ENCODE measurements around the gene CCDC148.

GRCh38 chr2:158489366-158490112 lies 33.0 kb upstream of the CCDC148 start:
- TF ChIP-seq POLR2AphosphoS5 (IDR thresholded peaks at IDR 0.05) = no peak
- no peak for TF ChIP-seq POLR2A (IDR thresholded peaks at IDR 0.05)
